HepG2 (cell line): ENCODE measurements around the gene MRPS5. TPM values are rescaled to one million over a fixed set of nuclear protein-coding genes. Genes with fewer than 3 reads are reported as not detected.
A peak's percentile ranks its signal among the peaks of the same experiment; 100 is the strongest.

ENCODE experiments used
- CERS6 ChIP-seq: sonication (generic); formaldehyde crosslinking; IDR thresholded peaks from 2 replicates; pipeline ENCODE4 v1.5.0; 2020; ENCODE audit warnings: missing genetic modification reagents
- CTCF ChIP-seq: sonication (generic); formaldehyde crosslinking; IDR thresholded peaks from 2 replicates; pipeline ENCODE4 v1.5.0; 2020; ENCODE audit warnings: mild to moderate bottlenecking, missing genetic modification reagents, moderate library complexity
- DZIP1 ChIP-seq: sonication (generic); formaldehyde crosslinking; IDR thresholded peaks from 2 replicates; pipeline ENCODE4 v1.5.0; 2020; ENCODE audit warnings: mild to moderate bottlenecking, missing genetic modification reagents
- GTF3A ChIP-seq: sonication (generic); formaldehyde crosslinking; conservative IDR thresholded peaks from 2 replicates; pipeline ENCODE4 v1.4.0; 2020; ENCODE audit warnings: mild to moderate bottlenecking, missing genetic modification reagents
- HIC2 ChIP-seq: sonication (generic); formaldehyde crosslinking; IDR thresholded peaks from 2 replicates; pipeline ENCODE4 v1.9.0; 2022; ENCODE audit warnings: low read depth, missing genetic modification reagents
- MLXIP ChIP-seq: sonication (generic); formaldehyde crosslinking; IDR thresholded peaks from 2 replicates; pipeline ENCODE4 v1.9.0; 2021; ENCODE audit warnings: missing genetic modification reagents, borderline replicate concordance
- NAIF1 ChIP-seq: sonication (generic); formaldehyde crosslinking; IDR thresholded peaks from 2 replicates; pipeline ENCODE4 v1.5.0; 2020; ENCODE audit warnings: mild to moderate bottlenecking, missing genetic modification reagents, borderline replicate concordance
- SP140L ChIP-seq: sonication (generic); formaldehyde crosslinking; IDR thresholded peaks from 2 replicates; pipeline ENCODE4 v1.4.0; 2020; ENCODE audit warnings: missing genetic modification reagents, borderline replicate concordance
- TBL1XR1 ChIP-seq: fragments of 150-350 bp; IDR thresholded peaks from 2 replicates; pipeline ENCODE4 v1.6.1; 2014; ENCODE audit warnings: borderline replicate concordance, low read length; ENCODE audit not compliant: partially characterized antibody
- TEF ChIP-seq: sonication (generic); formaldehyde crosslinking; IDR thresholded peaks from 2 replicates; pipeline ENCODE4 v1.5.0; 2020; ENCODE audit warnings: missing genetic modification reagents
- ZC3H13 ChIP-seq: sonication (generic); formaldehyde crosslinking; IDR thresholded peaks from 2 replicates; pipeline ENCODE4 v1.8.1; 2023; ENCODE audit warnings: mild to moderate bottlenecking, missing genetic modification reagents, moderate library complexity
- ZFAT ChIP-seq: sonication (generic); formaldehyde crosslinking; conservative IDR thresholded peaks from 2 replicates; pipeline ENCODE4 v1.8.1; 2023; ENCODE audit warnings: missing genetic modification reagents, inconsistent platforms
- ZNF34 ChIP-seq: sonication (generic); formaldehyde crosslinking; IDR thresholded peaks from 2 replicates; pipeline ENCODE4 v1.4.0; 2020; ENCODE audit warnings: mild to moderate bottlenecking, missing genetic modification reagents, borderline replicate concordance
- ZNF782 ChIP-seq: sonication (generic); formaldehyde crosslinking; IDR thresholded peaks from 2 replicates; pipeline ENCODE4 v1.4.0; 2020; ENCODE audit warnings: missing genetic modification reagents, mild to moderate bottlenecking, borderline replicate concordance
- ZNF883 ChIP-seq: sonication (generic); formaldehyde crosslinking; IDR thresholded peaks from 2 replicates; pipeline ENCODE4 v1.5.1; 2020; ENCODE audit warnings: mild to moderate bottlenecking, missing genetic modification reagents; ENCODE audit errors: not compliant biosample characterization
- polyA plus RNA-seq, 8 experiments: library from polyadenylated mRNA; depleted of rRNA in 3 of 8; stranded (reverse) in 7 of 8; unstranded in 1 of 8; fragments of >200 nt; fragmentation: Illumina TruSeq in 4 of 8; extraction: Trizol in 4 of 8; gene quantifications; 2 replicates each; pipeline versions ENCODE4 v1.2.1 to v1.2.3, GENCODE V29; 2011 to 2016; ENCODE audit warnings: low read depth in 4 of 8, missing spikeins in 1 of 8, mixed read lengths in 1 of 8; ENCODE audit not compliant: insufficient read depth in 1 of 8
- total RNA-seq, 5 experiments: library from RNA; depleted of rRNA; stranded (reverse); fragments of >200 nt; fragmentation: Illumina TruSeq; extraction: Trizol; gene quantifications; 2 replicates each; pipeline ENCODE4 v1.2.3, GENCODE V29; 2016; ENCODE audit warnings: low read depth in 1 of 5

Gene MRPS5
- total and polyA plus RNA-seq, 2 of the 13 experiments (the other 11 are each of a cell fraction or from before 2014, with no cell fraction given) = 98.8 to 134 TPM

- TF ChIP-seq CTCF (CRISPR knock-in tag) (peak; percentile 40), ZFAT (CRISPR knock-in tag) (peak; percentile 81; the same call in 1 of the 2 replicates), SP140L (CRISPR knock-in tag) (0 out of 2 replicates have a peak, but pooled peaks have one; percentile 76), DZIP1 (CRISPR knock-in tag) (no peak), ZNF782 (peak; percentile 95; the same call in 1 of the 2 replicates), CERS6 (CRISPR knock-in tag) (0 out of 2 replicates have a peak, but pooled peaks have one; percentile 76), HIC2 (peak; percentile 59; the same call in 1 of the 2 replicates), TBL1XR1 (no peak), NAIF1 (CRISPR knock-in tag) (peak; percentile 71; the same call in 1 of the 2 replicates), MLXIP (CRISPR knock-in tag) (no peak), ZNF34 (CRISPR knock-in tag) (peak; percentile 96), TEF (peak; percentile 85; the same call in 1 of the 2 replicates), GTF3A (peak; percentile 88), ZC3H13 (CRISPR knock-in tag) (peak; percentile 46; the same call in 1 of the 2 replicates), ZNF883 (CRISPR knock-in tag) (peak; percentile 91)
These were observed at the start of gene MRPS5 (continued) for GRCh38 chr2:95121407-95122196.
